GM12872 (cell line): Measurements from ENCODE around the gene S100A9.

Experiments used
- CTCF ChIP-seq: IDR thresholded peaks from 3 replicates; pipeline ENCODE4 v1.5.1; 2011; ENCODE audit warnings: low read depth, mild to moderate bottlenecking, low read length, moderate library complexity; ENCODE audit not compliant: insufficient read depth

The S100A9 gene

GRCh38 chr1:153380711-153381110, 23.1 kb downstream of the S100A9 start:
- TF ChIP-seq CTCF, result no peak

GRCh38 chr1:153384958-153385580, 27.4 kb downstream of the S100A9 start:
- no peak for TF ChIP-seq CTCF

GRCh38 chr1:153386500-153386901, 28.8 kb downstream of the S100A9 start:
- no peak for TF ChIP-seq CTCF

- no peak for TF ChIP-seq CTCF
These were observed 29.3 kb downstream of the S100A9 start for GRCh38 chr1:153387001-153387400.

DNA sequence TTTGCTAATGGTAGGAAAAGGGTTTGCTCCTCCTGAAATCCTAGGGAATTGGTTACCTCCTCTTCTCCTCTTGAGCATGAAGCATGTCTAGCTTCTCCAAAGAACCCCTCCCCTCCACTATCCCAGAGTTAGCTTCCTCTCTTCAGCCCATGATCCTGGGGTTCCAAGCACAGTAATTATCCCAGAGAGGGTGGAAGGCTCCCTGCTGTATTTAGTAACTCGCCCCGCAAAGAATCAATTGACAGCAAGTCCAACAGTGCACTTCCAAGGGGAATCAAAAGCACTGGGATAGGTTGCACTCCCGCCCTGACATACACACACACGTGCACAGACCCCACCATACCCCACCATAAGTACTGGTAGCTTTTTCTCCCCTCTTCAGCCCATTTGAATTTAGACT, 30.1 kb downstream of the S100A9 start:
- TF ChIP-seq CTCF, result no peak

GRCh38 chr1:153389401-153389800, 31.7 kb downstream of the S100A9 start:
- no peak for TF ChIP-seq CTCF

- no peak for TF ChIP-seq CTCF
These were observed 32.6 kb downstream of the S100A9 start for GRCh38 chr1:153389973-153390879.
